ENCODE results near the gene SRSF11. TPM values are rescaled to one million over a fixed set of nuclear protein-coding genes. Genes with fewer than 3 reads are reported as not detected.

Gene SRSF11
- total RNA-seq, 1 donor from 2014 or later: 146 TPM

- Histone ChIP-seq H3K36me3 (peaks cover 57% of the 10 kb centered on the region), H3K9me3 (no peaks in the 10 kb centered on the region), H3K4me1 (no peaks in the 10 kb centered on the region), H3K27ac (no peak overlapping the region), H3K27me3 (no peaks in the 10 kb centered on the region), H3K4me3 (no peak overlapping the region)
- ATAC-seq (no peak), DNase-seq (no peak)
- intact Hi-C loops (cut with DNase I): no loop called here
- no peak for TF ChIP-seq CTCF (IDR thresholded peaks at IDR 0.05)
These were observed 56.7 kb downstream of the SRSF11 start for GRCh38 chr1:70277875-70278274.

GRCh38 chr1:70278710-70279109 is 57.5 kb downstream of the SRSF11 start:
- Histone ChIP-seq H3K36me3 (peaks cover 49% of the 10 kb centered on the region), H3K9me3 (no peaks in the 10 kb centered on the region), H3K27me3 (no peaks in the 10 kb centered on the region), H3K27ac (no peak overlapping the region), H3K4me3 (no peak overlapping the region), H3K4me1 (no peaks in the 10 kb centered on the region)
- ATAC-seq (no peak), DNase-seq (no peak)
- intact Hi-C loops (cut with DNase I): no loop called here
- no peak for TF ChIP-seq CTCF (IDR thresholded peaks at IDR 0.05)

- H3K9me3 ChIP-seq: no peaks in the 10 kb centered on the region
- H3K27ac ChIP-seq: no peak overlapping the region
- H3K36me3 ChIP-seq: peaks cover 21% of the 10 kb centered on the region
- ATAC-seq: no peak
- no peak overlapping the region for H3K4me3 ChIP-seq
- no peaks in the 10 kb centered on the region for H3K4me1 ChIP-seq
- no peak for DNase-seq
- intact Hi-C loops (cut with DNase I): no loop called here
- no peaks in the 10 kb centered on the region for H3K27me3 ChIP-seq
- no peak for TF ChIP-seq CTCF (IDR thresholded peaks at IDR 0.05)
These were observed 63.2 kb downstream of the SRSF11 start for GRCh38 chr1:70284366-70284765.

- Histone ChIP-seq H3K4me3 (no peak overlapping the region), H3K27ac (no peak overlapping the region), H3K27me3 (no peaks in the 10 kb centered on the region), H3K36me3 (peaks cover 42% of the 10 kb centered on the region), H3K4me1 (no peaks in the 10 kb centered on the region), H3K9me3 (no peaks in the 10 kb centered on the region)
- intact Hi-C loops (cut with DNase I): no loop called here
- DNase-seq (no peak), ATAC-seq (no peak)
- TF ChIP-seq CTCF (IDR thresholded peaks at IDR 0.05): no peak
These were observed 65.3 kb downstream of the SRSF11 start for GRCh38 chr1:70286453-70286852.

- Histone ChIP-seq H3K9me3 (no peaks in the 10 kb centered on the region), H3K27me3 (no peaks in the 10 kb centered on the region), H3K4me3 (no peak overlapping the region), H3K27ac (no peak overlapping the region), H3K36me3 (peaks cover 46% of the 10 kb centered on the region), H3K4me1 (no peaks in the 10 kb centered on the region)
- intact Hi-C loops (cut with DNase I): no loop called here
- TF ChIP-seq CTCF (IDR thresholded peaks at IDR 0.05): no peak
- ATAC-seq (no peak), DNase-seq (no peak)
These were observed 67.0 kb downstream of the SRSF11 start for GRCh38 chr1:70288166-70288565.

- no peak overlapping the region for H3K27ac ChIP-seq
- H3K36me3 ChIP-seq: peaks cover 66% of the 10 kb centered on the region
- no peak overlapping the region for H3K4me3 ChIP-seq
- DNase-seq (no peak), ATAC-seq (no peak)
- no peaks in the 10 kb centered on the region for H3K4me1 ChIP-seq
- H3K27me3 ChIP-seq: no peaks in the 10 kb centered on the region
- intact Hi-C loops (cut with DNase I): no loop called here
- no peaks in the 10 kb centered on the region for H3K9me3 ChIP-seq
- TF ChIP-seq CTCF (IDR thresholded peaks at IDR 0.05): no peak
These were observed 69.0 kb downstream of the SRSF11 start for GRCh38 chr1:70290218-70290617.

All from upper lobe of right lung (tissue), 1 donor.